Measurements from ENCODE around the gene MAD1L1.

- TF ChIP-seq CTCF (IDR thresholded peaks at IDR 0.05; ENCODE audit: low read depth, low read length, poor library complexity, severe bottlenecking) = no peak
- TF ChIP-seq EZH2phosphoT487 (IDR thresholded peaks at IDR 0.05; ENCODE audit: borderline replicate concordance, low read length) = no peak
Measured at GRCh38 chr7:1817061-1817712, 415.6 kb downstream of the MAD1L1 start.
